ENCODE measurements around the gene FCRL1.

Gene FCRL1

DNA sequence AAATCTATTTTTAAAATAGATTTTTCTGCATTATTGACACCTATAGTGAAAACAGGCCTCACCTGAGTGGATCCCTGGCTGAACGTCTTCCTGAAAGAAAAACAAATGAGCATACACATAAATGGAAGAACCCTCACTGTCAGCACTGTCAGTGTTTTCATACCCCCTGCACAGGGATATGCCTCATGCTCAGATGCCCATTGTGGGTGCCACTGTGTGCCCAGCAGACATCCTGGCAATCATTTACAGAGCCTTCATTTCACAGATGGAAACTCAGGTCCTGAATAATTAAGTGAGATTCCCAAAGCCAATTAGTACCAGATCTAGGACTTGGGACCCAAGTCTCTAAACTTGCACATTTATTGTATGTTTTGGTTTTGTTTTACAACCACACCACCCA is 19.9 kb downstream of the FCRL1 start:
- no peak for DNase-seq (ENCODE audit: low read depth, low spot score)

- DNase-seq (ENCODE audit: low read depth, low spot score): no peak
Measured at GRCh38 chr1:157798211-157798610, 21.7 kb downstream of the FCRL1 start.

DNA sequence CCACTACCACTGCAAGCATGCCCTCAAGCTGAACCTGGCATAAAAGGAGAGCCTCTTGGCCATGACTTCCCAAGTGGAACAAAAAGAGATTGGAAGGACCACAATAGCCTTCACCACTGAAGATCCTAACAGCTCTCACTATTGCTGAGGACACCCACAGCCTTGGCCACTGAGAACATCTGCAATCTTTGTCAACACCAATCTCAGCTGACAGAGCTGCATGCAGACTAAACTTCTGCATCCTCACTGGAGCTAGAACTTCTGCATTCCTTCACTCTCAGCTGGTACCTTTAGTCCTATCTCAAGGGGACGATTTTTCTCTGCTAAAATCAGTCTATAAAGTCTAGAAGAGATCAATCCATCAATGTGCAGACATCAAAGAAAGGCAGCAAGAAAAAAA is 34.7 kb downstream of the FCRL1 start:
- no peak for DNase-seq (ENCODE audit: low read depth, low spot score)

- no peak for DNase-seq (ENCODE audit: low read depth, low spot score)
Measured at GRCh38 chr1:157784801-157785200, 35.1 kb downstream of the FCRL1 start.

- no peak for DNase-seq (ENCODE audit: low read depth, low spot score)
Measured at GRCh38 chr1:157782931-157783330, 37.0 kb downstream of the FCRL1 start.

DNA sequence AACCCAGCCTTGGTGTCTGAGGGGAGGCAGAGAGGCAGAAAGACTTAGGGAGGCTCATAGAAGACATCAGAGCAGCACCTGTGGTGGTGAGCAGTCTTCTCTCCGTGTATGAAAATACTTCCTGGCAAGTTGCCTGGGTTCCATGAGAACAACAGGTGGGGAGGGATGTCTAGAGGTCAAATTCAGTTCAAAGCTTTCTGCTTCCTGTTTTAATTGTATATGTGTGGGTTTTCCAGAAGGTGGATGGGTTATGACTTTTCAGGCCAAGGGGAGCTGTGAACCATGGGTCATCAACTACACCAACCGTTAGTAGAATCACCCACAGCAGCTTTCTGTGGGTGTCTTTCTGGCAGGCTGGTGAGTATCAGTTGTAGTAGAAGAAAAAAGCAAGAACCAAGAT is 38.9 kb downstream of the FCRL1 start:
- DNase-seq (ENCODE audit: low read depth, low spot score): no peak

GRCh38 chr1:157776971-157777391 is 42.9 kb downstream of the FCRL1 start, which contains the start of gene FCRL2:
TSS of gene FCRL2 (minus strand) at chr1:157777132. CDS start at chr1:157777073, 59 bp downstream.
- DNase-seq (ENCODE audit: low read depth, low spot score): no peak

DNA sequence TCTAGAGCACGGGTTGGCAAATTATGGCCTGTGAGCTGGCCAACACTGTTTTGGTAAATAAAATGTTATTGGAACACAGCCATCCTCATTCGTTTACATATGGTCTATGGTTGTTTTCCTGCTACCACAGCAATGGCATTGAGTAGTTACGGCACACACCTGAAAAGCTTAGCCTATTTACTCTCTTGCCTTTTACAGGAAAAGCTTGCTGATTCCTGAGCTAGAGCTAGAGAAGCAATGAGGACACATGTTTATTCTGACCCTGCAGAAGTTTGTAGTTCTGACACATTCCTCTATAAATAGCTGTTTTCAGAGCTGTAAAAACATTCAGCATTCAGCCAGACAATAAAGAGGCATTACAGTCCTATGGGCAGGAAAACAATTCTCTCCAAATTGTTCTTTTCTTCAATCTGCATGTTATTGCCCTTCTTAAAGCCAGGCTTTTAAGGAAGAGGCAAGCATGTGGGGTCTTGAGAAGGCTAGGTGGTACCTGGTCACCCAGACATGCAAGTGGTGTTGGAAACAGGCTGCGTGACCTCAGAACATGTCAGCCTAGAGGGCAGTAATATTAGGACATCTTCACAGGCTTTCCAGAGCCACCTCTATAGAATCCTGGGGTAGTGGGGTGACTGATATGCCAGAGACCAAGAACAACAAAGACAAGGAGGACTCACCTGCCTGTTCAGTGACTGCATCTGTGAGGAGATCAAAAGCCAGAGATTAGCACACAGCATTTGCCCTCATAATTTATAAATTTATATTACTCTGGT is 44.6 kb downstream of the FCRL1 start:
- DNase-seq (ENCODE audit: low read depth, low spot score): no peak

DNA sequence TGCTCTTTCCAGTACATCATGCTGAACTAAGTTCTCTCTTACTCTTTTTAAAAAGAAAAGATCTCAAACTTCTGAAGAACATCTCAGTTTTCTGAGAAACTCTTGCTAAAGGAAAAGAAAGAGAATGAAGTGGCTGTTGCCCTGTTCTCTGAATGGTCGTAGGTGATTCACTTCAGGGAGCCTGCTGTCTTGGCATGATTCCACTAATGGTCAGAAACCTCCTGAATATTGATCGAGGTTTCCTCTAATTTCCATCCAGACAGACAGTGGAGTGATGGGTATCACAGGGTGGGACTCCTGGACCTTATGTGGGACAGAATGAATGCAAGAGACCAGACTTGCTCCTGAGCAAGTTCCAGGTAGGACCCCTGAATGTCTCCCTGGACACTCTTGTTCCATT is 45.5 kb downstream of the FCRL1 start:
- DNase-seq (ENCODE audit: low read depth, low spot score): no peak

- no peak for DNase-seq (ENCODE audit: low read depth, low spot score)
Measured at GRCh38 chr1:157773493-157774350, 46.2 kb downstream of the FCRL1 start.

DNA sequence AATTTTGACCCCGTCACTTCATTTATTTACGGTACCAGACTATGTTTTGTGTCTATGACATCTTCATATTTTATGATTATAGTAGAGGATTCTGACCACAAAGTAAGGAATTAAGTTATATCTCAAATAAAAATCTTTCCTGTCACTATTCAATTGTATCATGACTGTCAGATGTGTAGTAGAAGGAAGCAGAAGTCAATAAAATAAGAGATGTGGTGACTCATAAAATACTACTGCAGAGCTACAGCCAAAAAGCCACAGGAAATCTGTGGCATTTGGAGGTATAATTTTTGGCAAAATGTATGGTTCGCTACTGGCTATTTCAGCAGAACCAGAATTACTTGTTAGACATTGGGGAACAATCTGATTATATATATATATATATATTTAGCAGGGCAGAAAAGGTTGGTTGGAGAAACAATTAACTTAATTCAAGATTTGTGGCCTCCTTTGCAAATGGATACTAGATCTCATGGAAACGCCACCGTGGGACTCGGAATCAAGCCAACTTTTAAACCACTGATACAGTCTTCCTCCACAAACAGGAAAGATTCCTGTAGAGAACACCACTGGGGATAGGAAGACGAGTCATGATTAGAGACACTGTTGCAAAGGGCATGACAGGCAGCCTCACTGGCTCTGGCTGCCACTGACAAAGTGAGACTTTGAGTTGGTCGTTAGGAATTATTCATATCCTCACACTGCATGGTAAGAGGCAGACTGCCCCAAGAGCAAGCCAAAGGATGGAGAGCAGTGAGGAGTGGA is 48.1 kb downstream of the FCRL1 start:
- no peak for DNase-seq (ENCODE audit: low read depth, low spot score)

GRCh38 chr1:157770442-157771043 is 49.4 kb downstream of the FCRL1 start:
- DNase-seq (ENCODE audit: low read depth, low spot score): no peak

DNA sequence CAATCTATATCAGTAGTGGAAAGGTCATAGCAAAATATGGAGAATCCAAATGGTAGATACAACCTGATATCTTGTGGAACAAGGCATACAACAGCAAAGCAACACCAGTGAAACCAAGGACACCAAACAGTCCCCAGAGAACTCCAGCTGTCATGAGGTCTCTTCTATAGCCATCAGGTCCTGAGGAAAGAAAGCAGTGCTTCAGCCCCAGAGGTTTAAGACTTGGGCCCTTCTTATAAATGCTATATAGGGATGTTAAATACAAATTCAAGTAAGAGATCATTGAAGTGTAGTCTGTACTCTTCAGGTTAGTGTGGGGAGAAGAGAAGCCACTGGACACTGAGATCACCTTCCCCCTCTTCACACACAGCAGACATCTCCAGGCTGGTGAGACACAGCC is 53.1 kb downstream of the FCRL1 start:
- DNase-seq (ENCODE audit: low read depth, low spot score): no peak

- no peak for DNase-seq (ENCODE audit: low read depth, low spot score)
Measured at GRCh38 chr1:157758018-157758417, 61.9 kb downstream of the FCRL1 start.

GRCh38 chr1:157753611-157754010 is 66.3 kb downstream of the FCRL1 start:
- DNase-seq (ENCODE audit: low read depth, low spot score): no peak

DNA sequence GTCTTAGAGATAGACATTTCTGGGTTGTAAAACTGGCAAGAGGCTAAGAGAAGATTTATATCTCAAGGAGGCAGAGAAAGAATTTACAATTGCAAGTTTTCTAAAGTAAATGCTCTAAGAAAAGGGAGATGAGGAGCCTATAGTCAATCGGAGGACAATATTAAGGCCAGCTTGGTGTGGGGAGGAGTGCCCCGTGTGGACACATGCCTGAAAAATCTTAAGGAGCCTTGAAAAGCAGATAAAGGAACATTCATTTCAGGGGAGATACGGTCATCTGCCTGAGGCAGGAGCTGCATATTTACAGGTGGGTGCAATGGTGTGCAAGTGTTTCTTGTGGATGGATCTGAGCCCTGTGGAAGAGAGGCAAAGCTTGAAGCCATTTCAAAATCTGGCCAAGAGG is 68.6 kb downstream of the FCRL1 start:
- no peak for DNase-seq (ENCODE audit: low read depth, low spot score)

DNA sequence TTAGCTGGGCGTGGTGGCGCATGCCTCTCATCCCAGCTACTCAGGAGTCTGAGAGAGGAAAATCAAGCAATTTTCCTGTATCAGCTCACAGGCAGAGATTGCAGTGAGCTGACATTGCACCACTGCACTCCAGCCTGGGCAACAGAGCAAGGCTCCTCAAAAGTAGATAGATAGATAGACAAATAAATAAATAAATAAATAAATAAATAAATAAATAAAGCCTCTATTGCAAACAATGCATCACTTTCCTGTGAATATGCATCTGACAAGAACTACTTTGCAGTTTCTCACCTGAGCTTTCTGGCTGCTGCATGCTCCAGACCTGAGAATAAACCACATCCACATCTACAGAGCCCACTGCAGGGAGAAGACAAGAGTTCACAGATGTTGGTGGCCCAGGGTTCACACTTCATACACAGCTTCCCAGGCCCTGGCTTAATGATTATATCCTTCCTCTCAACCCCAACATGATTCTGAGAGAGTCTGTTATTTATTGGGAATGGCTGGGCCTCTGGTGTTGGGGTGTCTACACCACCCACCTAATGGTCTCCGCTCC is 71.6 kb downstream of the FCRL1 start:
- DNase-seq (ENCODE audit: low read depth, low spot score): no peak
